ENCODE measurements around the gene OTC. TPM values are rescaled to one million over a fixed set of nuclear protein-coding genes. Genes with fewer than 3 reads are reported as not detected.

The OTC gene
- total RNA-seq, 3 donors from 2014 or later = 0.29 to 1.4 (median 0.33) TPM

DNA sequence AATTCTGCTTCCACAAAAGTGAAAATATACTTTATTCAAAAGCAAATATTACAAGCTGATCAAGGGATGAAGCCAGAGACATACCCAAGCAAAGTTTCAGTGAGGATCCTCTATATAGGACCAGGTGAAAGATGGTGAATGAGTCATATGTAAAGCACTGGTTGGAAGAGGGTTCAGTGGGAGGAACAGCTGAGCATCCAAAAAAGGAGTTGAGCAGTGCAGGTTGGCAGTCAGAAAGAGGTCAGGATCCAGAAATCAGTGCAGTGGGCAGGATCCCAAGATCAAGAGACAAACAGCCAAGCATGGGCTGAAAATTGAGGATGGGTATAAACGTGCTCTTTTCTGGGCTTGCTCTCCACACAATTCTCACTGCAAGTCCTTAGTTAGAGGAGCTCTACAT lies 30.3 kb downstream of the OTC start:
- no peak overlapping the region for H3K27ac ChIP-seq
- no peak overlapping the region for H3K4me3 ChIP-seq
- no peaks in the 10 kb centered on the region for H3K4me1 ChIP-seq
- intact Hi-C loops (cut with DNase I; ENCODE audit: low total_unique reads) = no loop called here
- peaks cover 0 to 28% of the 10 kb centered on the region in 2 donors for H3K27me3 ChIP-seq
- no peaks in the 10 kb centered on the region for H3K36me3 ChIP-seq
- no peak for DNase-seq (ENCODE audit: low spot score in 2 of 2)
- no peaks in the 10 kb centered on the region for H3K9me3 ChIP-seq
- no peak for TF ChIP-seq POLR2AphosphoS5 (IDR thresholded peaks at IDR 0.05)

DNA sequence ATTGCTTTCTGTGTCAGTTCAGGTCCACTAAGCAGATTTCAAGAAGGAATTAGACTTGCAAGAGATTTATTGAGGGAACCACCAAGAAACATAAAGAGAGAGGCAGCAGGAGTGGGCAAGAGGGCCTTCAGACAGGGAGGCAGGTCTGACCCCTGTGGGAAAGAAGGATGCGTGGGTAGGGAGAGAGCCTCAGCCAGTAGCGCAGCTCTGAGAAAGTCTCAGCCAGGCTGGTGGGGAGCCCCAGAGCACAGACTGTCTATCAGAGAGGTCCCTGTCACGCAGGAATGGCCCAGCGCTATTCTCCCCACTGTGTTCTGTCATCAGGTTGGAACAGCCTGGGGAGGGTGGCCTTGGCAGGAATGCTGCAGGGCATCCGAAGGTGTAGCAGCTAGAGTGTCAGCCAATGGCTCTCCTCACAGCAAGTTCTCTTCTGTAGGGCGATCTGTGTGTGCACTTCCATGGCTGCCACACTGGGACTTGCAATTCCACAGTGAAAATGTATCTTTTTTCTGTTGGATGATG lies 48.0 kb downstream of the OTC start:
- Histone ChIP-seq H3K9me3 (no peaks in the 10 kb centered on the region), H3K4me3 (no peak overlapping the region), H3K4me1 (no peaks in the 10 kb centered on the region), H3K27me3 (peaks cover 0 to 40% of the 10 kb centered on the region in 2 donors), H3K27ac (no peak overlapping the region), H3K36me3 (no peaks in the 10 kb centered on the region)
- DNase-seq (ENCODE audit: low spot score in 2 of 2) = no peak
- intact Hi-C loops (cut with DNase I; ENCODE audit: low total_unique reads) = no loop called here
- no peak for TF ChIP-seq POLR2AphosphoS5 (IDR thresholded peaks at IDR 0.05)
- TF ChIP-seq POLR2A (IDR thresholded peaks at IDR 0.05) = no peak
- TF ChIP-seq, protein P1, sequence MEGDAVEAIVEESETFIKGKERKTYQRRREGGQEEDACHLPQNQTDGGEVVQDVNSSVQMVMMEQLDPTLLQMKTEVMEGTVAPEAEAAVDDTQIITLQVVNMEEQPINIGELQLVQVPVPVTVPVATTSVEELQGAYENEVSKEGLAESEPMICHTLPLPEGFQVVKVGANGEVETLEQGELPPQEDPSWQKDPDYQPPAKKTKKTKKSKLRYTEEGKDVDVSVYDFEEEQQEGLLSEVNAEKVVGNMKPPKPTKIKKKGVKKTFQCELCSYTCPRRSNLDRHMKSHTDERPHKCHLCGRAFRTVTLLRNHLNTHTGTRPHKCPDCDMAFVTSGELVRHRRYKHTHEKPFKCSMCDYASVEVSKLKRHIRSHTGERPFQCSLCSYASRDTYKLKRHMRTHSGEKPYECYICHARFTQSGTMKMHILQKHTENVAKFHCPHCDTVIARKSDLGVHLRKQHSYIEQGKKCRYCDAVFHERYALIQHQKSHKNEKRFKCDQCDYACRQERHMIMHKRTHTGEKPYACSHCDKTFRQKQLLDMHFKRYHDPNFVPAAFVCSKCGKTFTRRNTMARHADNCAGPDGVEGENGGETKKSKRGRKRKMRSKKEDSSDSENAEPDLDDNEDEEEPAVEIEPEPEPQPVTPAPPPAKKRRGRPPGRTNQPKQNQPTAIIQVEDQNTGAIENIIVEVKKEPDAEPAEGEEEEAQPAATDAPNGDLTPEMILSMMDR (IDR thresholded peaks at IDR 0.05) = no peak

DNA sequence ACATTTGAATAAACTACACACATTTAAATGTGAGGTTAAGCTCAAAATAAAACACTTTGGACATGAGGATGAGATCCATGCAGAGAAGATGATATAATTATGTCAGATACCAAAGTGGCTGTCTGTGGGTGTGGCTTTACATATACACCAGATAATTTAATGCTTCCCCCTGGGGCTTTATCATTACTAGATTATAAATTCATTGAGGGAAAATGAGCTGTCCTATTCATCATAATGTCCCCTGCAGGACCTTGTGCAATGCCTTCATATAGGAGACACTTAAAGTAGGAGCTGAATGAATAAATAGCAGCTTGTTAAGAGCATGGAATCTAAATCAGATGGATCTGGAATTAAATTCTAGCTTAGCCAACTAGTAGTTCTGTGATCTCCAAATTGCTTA lies 49.7 kb downstream of the OTC start:
- H3K27me3 ChIP-seq = peaks cover 0 to 36% of the 10 kb centered on the region in 2 donors
- H3K36me3 ChIP-seq = no peaks in the 10 kb centered on the region
- no peak for DNase-seq (ENCODE audit: low spot score in 2 of 2)
- no peaks in the 10 kb centered on the region for H3K4me1 ChIP-seq
- no peaks in the 10 kb centered on the region for H3K9me3 ChIP-seq
- no peak overlapping the region for H3K4me3 ChIP-seq
- intact Hi-C loops (cut with DNase I; ENCODE audit: low total_unique reads) = no loop called here
- H3K27ac ChIP-seq = no peak overlapping the region
- TF ChIP-seq POLR2A (IDR thresholded peaks at IDR 0.05) (no peak), POLR2AphosphoS5 (IDR thresholded peaks at IDR 0.05) (no peak)
- TF ChIP-seq, protein P1 (IDR thresholded peaks at IDR 0.05) = no peak

DNA sequence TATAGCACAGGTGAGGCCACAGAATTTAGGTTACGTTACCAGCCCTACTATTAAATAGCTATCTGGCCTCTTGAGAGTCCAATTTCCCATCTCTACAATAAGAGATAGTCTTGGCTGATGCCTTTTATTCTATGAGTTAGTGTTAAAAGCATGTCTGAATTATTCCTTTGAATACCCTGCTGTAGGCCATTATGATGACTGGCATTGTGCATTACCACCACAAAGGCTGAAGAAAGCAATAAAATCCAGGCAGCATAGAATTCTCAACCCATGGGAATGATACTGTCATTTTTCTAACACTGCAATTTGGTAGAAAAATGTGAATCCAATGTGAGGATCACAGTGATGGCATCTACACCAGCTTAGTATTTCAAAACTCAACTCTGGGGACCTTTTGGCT lies 51.4 kb downstream of the OTC start:
- no peak overlapping the region for H3K27ac ChIP-seq
- H3K4me3 ChIP-seq = no peak overlapping the region
- no peak for DNase-seq (ENCODE audit: low spot score in 2 of 2)
- H3K27me3 ChIP-seq = peaks cover 0 to 40% of the 10 kb centered on the region in 2 donors
- TF ChIP-seq POLR2AphosphoS5 (IDR thresholded peaks at IDR 0.05) (no peak), POLR2A (IDR thresholded peaks at IDR 0.05) (no peak)
- TF ChIP-seq, protein P1 (IDR thresholded peaks at IDR 0.05) = no peak
- H3K36me3 ChIP-seq = no peaks in the 10 kb centered on the region
- intact Hi-C loops (cut with DNase I; ENCODE audit: low total_unique reads) = no loop called here
- H3K4me1 ChIP-seq = no peaks in the 10 kb centered on the region
- no peaks in the 10 kb centered on the region for H3K9me3 ChIP-seq

DNA sequence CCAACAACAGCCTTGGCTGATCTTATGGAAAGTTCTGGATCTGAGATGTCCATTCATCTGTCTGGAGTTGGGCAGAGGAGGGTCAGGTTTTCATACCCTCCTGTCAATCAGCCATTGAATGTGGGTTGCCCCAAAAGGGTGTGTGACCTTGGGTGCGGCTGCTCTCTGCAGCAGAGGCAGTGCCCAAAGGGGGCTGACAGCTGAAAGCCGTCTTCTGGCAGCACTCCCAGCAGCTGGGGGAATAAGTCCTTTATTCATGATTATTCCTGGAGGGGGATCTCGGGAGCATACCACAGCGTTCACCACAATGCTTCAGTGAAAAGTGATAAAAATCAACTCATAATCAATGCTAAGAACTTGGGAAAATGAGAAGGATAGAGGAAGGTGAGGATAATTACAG lies 54.7 kb downstream of the OTC start:
- intact Hi-C loops (cut with DNase I; ENCODE audit: low total_unique reads) = no loop called here
- no peaks in the 10 kb centered on the region for H3K36me3 ChIP-seq
- TF ChIP-seq, protein P1 (IDR thresholded peaks at IDR 0.05) = no peak

DNA sequence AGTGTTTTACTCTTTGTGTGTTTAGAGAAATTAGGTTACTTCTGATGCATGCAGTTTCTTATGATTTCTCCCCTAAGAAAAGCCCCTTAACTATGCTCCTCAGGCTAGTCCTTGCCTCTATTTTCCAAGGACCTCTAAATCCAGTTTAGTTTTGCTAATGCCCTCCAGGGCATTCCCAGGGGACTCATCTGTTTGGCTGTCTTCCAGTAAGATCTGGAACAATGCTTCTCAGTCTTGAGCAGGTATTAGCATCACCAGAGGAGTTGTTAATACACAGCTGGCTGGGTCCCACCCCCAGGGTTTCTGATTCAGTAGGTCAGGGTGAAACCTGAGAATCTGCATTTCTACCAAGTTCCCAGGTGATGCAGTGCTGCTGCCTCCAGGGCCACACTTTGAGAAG lies 56.9 kb downstream of the OTC start:
- Histone ChIP-seq H3K27ac (no peak overlapping the region), H3K4me3 (no peak overlapping the region), H3K4me1 (no peaks in the 10 kb centered on the region), H3K36me3 (no peaks in the 10 kb centered on the region), H3K9me3 (no peaks in the 10 kb centered on the region), H3K27me3 (peaks cover 0 to 37% of the 10 kb centered on the region in 2 donors)
- no peak for DNase-seq (ENCODE audit: low spot score in 2 of 2)
- TF ChIP-seq, protein P1 (IDR thresholded peaks at IDR 0.05) = no peak
- no peak for TF ChIP-seq POLR2A (IDR thresholded peaks at IDR 0.05)
- TF ChIP-seq POLR2AphosphoS5 (IDR thresholded peaks at IDR 0.05) = no peak
- intact Hi-C loops (cut with DNase I; ENCODE audit: low total_unique reads) = no loop called here

More for the DNA sequence above, 54.7 kb downstream of the OTC start:
- H3K4me3 ChIP-seq = no peak overlapping the region
- H3K27me3 ChIP-seq = peaks cover 0 to 35% of the 10 kb centered on the region in 2 donors
- H3K4me1 ChIP-seq = no peaks in the 10 kb centered on the region
- no peak overlapping the region for H3K27ac ChIP-seq
- DNase-seq (ENCODE audit: low spot score in 2 of 2) = no peak
- no peaks in the 10 kb centered on the region for H3K9me3 ChIP-seq
